ENCODE data around the gene LDLRAD3.

GRCh38 chr11:36142439-36142838 lies 198.6 kb downstream of the LDLRAD3 start:
- TF ChIP-seq, protein P1, sequence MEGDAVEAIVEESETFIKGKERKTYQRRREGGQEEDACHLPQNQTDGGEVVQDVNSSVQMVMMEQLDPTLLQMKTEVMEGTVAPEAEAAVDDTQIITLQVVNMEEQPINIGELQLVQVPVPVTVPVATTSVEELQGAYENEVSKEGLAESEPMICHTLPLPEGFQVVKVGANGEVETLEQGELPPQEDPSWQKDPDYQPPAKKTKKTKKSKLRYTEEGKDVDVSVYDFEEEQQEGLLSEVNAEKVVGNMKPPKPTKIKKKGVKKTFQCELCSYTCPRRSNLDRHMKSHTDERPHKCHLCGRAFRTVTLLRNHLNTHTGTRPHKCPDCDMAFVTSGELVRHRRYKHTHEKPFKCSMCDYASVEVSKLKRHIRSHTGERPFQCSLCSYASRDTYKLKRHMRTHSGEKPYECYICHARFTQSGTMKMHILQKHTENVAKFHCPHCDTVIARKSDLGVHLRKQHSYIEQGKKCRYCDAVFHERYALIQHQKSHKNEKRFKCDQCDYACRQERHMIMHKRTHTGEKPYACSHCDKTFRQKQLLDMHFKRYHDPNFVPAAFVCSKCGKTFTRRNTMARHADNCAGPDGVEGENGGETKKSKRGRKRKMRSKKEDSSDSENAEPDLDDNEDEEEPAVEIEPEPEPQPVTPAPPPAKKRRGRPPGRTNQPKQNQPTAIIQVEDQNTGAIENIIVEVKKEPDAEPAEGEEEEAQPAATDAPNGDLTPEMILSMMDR (IDR thresholded peaks at IDR 0.05) = no peak
- no peak for TF ChIP-seq POLR2A (IDR thresholded peaks at IDR 0.05)
